AG08395 (cell line): Measurements from ENCODE around the gene PDE3A.

ENCODE experiments used
- DNase-seq: peaks from one replicate; pipeline ENCODE4 v3.0.0; 2012; ENCODE audit warnings: mixed read lengths, low spot score

PDE3A gene

GRCh38 chr12:20458011-20458410 lies 89.7 kb downstream of the PDE3A start:
- DNase-seq = no peak

GRCh38 chr12:20459920-20460319 lies 91.6 kb downstream of the PDE3A start:
- DNase-seq = no peak

GRCh38 chr12:20460956-20461355 lies 92.6 kb downstream of the PDE3A start:
- no peak for DNase-seq

GRCh38 chr12:20463913-20464524 lies 95.7 kb downstream of the PDE3A start:
- peak; percentile 37 for DNase-seq

- DNase-seq = no peak
Observed at GRCh38 chr12:20469300-20469699, 101.0 kb downstream of the PDE3A start.

- no peak for DNase-seq
Observed at GRCh38 chr12:20469756-20470155, 101.4 kb downstream of the PDE3A start.

GRCh38 chr12:20472102-20472782 lies 103.9 kb downstream of the PDE3A start:
- DNase-seq = no peak

GRCh38 chr12:20473133-20473532 lies 104.8 kb downstream of the PDE3A start:
- DNase-seq = no peak

GRCh38 chr12:20474016-20474415 lies 105.7 kb downstream of the PDE3A start:
- DNase-seq = no peak

- no peak for DNase-seq
Observed at GRCh38 chr12:20474443-20474842, 106.1 kb downstream of the PDE3A start.

GRCh38 chr12:20475542-20475941 lies 107.2 kb downstream of the PDE3A start:
- no peak for DNase-seq

- no peak for DNase-seq
Observed at GRCh38 chr12:20476551-20476950, 108.2 kb downstream of the PDE3A start.

GRCh38 chr12:20477255-20477654 lies 108.9 kb downstream of the PDE3A start:
- no peak for DNase-seq

- no peak for DNase-seq
Observed at GRCh38 chr12:20477672-20478071, 109.3 kb downstream of the PDE3A start.

GRCh38 chr12:20482491-20483054 lies 114.2 kb downstream of the PDE3A start:
- no peak for DNase-seq

- DNase-seq = peak; percentile 26
Observed at GRCh38 chr12:20483776-20484175, 115.4 kb downstream of the PDE3A start.

- DNase-seq = no peak
Observed at GRCh38 chr12:20486233-20486632, 117.9 kb downstream of the PDE3A start.

- DNase-seq = no peak
Observed at GRCh38 chr12:20487519-20487918, 119.2 kb downstream of the PDE3A start.

- DNase-seq = no peak
Observed at GRCh38 chr12:20489645-20490044, 121.3 kb downstream of the PDE3A start.

GRCh38 chr12:20490213-20490612 lies 121.9 kb downstream of the PDE3A start:
- DNase-seq = peak; percentile 41

GRCh38 chr12:20491290-20491689 lies 123.0 kb downstream of the PDE3A start:
- no peak for DNase-seq

- DNase-seq = no peak
Observed at GRCh38 chr12:20492251-20492760, 124.0 kb downstream of the PDE3A start.

GRCh38 chr12:20493934-20494333 lies 125.6 kb downstream of the PDE3A start:
- DNase-seq = no peak
